Mammary epithelial cell (primary cell): ENCODE measurements around the gene AKAP13.

Source experiments
- CTCF ChIP-seq, 2 donors: IDR thresholded peaks in 1 of 2; conservative IDR thresholded peaks in 1 of 2; 2 replicates each; pipeline ENCODE4 v1.5.1; 2011 to 2012; ENCODE audit warnings: inconsistent platforms in 2 of 2, low read length in 2 of 2, mild to moderate bottlenecking in 2 of 2, control low read depth in 1 of 2, low read depth in 1 of 2; ENCODE audit not compliant: insufficient read depth in 1 of 2; ENCODE audit errors: extremely low read depth in 1 of 2
- EZH2 ChIP-seq: IDR thresholded peaks from 2 replicates; pipeline ENCODE4 v1.6.1; 2012; ENCODE audit warnings: low read length, inconsistent platforms, borderline replicate concordance

GRCh38 chr15:85757073-85757938, 376.9 kb downstream of the AKAP13 start:
- TF ChIP-seq EZH2 (no peak), CTCF (conservative IDR thresholded peaks at IDR 0.05 in 1 of 2, IDR thresholded peaks at IDR 0.05 in 1 of 2; ENCODE audit: extremely low read depth in 1 of 2, insufficient read depth in 1 of 2, low read depth in 1 of 2, low read length in 2 of 2) (no peak)
